K562 (cell line): ENCODE data around the gene KAT6B.

Experiments
- ZNF589 ChIP-seq: fragments of 200-800 bp; sonication (Bioruptor generic); IDR thresholded peaks from 2 replicates; pipeline ENCODE4 v1.6.1; 2016; ENCODE audit warnings: low read depth, missing genetic modification characterization, missing compliant biosample characterization
- TF ChIP-seq, protein P1 (sequence below), 3 experiments: IDR thresholded peaks in 2 of 3; conservative IDR thresholded peaks in 1 of 3; 2 replicates each; pipeline ENCODE4 v1.5.1; 2011 to 2012; ENCODE audit warnings: low read length in 3 of 3, mild to moderate bottlenecking in 3 of 3, control low read depth in 2 of 3, improper control_type of control experiment in 1 of 3, inconsistent platforms in 1 of 3, low read depth in 1 of 3, mixed read lengths in 1 of 3, moderate library complexity in 1 of 3; ENCODE audit not compliant: insufficient read depth in 2 of 3

DNA sequence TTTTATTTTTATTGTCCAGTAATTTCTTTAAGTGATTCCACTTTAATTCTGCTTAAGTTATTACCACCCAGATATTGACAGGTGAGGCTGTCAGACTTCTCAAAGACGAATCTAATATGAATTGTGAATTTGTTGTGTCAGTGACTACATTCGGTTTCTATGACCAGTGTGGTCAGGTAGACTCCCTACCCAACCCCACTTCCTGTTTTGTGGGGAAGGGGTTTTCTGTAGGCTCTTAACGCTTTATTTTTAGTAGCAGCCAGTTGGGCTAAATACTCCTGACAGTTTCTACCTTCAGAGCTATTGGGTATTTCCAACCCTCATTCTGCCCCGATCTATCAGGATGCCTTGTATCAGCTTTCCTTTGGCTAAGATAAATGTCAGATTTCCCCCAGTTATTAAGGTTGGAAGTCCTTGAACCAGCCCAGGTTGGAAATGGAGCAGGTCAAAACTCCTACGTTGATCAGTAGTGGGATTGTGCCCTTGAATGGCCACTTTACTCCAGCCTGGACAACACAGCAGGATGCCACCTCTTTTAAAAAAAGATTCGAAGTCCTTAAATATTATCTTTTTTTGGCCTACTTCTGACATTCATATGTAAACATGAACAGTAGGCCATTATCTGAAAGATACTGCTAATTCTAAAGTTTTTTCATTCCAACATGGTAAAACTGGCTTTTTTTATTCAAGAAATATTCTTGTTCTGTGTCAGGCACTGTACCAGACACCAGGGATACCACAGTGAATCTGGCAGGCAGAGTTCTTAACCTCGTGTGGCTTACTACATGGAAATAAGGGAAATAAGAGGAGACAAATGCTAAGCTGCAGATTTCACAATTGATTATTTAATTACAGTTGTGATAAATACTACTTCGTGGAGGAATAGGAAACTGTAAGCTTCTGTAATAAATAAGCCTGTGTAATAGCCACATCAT is 151.8 kb downstream of the KAT6B start:
- TF ChIP-seq, protein P1, sequence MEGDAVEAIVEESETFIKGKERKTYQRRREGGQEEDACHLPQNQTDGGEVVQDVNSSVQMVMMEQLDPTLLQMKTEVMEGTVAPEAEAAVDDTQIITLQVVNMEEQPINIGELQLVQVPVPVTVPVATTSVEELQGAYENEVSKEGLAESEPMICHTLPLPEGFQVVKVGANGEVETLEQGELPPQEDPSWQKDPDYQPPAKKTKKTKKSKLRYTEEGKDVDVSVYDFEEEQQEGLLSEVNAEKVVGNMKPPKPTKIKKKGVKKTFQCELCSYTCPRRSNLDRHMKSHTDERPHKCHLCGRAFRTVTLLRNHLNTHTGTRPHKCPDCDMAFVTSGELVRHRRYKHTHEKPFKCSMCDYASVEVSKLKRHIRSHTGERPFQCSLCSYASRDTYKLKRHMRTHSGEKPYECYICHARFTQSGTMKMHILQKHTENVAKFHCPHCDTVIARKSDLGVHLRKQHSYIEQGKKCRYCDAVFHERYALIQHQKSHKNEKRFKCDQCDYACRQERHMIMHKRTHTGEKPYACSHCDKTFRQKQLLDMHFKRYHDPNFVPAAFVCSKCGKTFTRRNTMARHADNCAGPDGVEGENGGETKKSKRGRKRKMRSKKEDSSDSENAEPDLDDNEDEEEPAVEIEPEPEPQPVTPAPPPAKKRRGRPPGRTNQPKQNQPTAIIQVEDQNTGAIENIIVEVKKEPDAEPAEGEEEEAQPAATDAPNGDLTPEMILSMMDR (IDR thresholded peaks at IDR 0.05 in 2 of 3, conservative IDR thresholded peaks at IDR 0.05 in 1 of 3; ENCODE audit: insufficient read depth in 2 of 3, low read depth in 1 of 3, low read length in 3 of 3), result no peak
- TF ChIP-seq ZNF589 (CRISPR knock-in tag), result no peak
